GM20000 (cell line): ENCODE measurements around the gene PRRC2B.
A peak's percentile ranks its signal among the peaks of the same experiment; 100 is the strongest.

Experiments used
- DNase-seq: peaks from one replicate; pipeline ENCODE4 v3.0.0; 2012; ENCODE audit warnings: low spot score
- TF ChIP-seq, protein P1 (sequence below): IDR thresholded peaks from 2 replicates; pipeline ENCODE4 v1.5.1; 2012; ENCODE audit warnings: mild to moderate bottlenecking, control low read depth; ENCODE audit errors: extremely low read depth, missing control alignments

The PRRC2B gene

DNA sequence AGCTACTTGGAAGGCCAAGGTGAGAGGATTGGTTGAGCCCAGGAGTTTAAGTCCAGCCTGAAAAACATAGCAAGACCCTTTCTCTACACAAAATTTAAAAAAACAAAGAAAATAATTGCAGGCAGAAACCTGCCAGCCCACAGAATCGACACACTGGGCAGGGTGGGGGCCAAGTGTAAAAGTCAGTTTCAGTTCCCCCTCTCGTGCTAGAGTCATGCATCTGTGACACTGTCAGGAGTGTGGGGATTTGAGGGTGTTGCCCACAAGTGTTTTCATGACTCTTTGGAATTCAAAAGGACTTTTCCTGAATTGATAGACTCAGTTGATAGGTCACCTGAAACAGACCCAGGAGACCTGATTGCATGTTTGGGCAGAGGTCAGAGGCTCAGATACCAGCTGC lies 47.6 kb downstream of the PRRC2B start:
- TF ChIP-seq, protein P1, sequence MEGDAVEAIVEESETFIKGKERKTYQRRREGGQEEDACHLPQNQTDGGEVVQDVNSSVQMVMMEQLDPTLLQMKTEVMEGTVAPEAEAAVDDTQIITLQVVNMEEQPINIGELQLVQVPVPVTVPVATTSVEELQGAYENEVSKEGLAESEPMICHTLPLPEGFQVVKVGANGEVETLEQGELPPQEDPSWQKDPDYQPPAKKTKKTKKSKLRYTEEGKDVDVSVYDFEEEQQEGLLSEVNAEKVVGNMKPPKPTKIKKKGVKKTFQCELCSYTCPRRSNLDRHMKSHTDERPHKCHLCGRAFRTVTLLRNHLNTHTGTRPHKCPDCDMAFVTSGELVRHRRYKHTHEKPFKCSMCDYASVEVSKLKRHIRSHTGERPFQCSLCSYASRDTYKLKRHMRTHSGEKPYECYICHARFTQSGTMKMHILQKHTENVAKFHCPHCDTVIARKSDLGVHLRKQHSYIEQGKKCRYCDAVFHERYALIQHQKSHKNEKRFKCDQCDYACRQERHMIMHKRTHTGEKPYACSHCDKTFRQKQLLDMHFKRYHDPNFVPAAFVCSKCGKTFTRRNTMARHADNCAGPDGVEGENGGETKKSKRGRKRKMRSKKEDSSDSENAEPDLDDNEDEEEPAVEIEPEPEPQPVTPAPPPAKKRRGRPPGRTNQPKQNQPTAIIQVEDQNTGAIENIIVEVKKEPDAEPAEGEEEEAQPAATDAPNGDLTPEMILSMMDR, result no peak
- peak; percentile 32 for DNase-seq

DNA sequence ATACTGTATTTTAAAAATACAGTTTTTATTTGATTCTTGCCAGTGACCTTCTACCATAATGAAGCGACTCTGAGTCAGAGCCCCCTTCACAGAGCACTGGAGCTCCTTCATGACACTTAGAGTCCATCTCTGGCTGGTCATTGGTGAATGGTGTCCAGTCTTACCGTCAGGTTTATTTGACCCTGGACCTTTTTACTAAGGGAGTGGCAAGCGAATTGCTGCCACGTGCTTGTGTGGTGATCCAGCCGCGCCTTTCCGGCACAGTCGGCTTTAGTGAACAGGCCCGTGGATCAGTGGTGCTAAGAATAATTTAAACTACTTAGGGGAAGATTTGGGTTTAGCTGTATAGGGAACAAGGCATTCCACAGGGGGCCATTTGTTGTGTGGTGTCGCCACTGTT lies 48.5 kb downstream of the PRRC2B start:
- TF ChIP-seq, protein P1, result no peak
- no peak for DNase-seq

DNA sequence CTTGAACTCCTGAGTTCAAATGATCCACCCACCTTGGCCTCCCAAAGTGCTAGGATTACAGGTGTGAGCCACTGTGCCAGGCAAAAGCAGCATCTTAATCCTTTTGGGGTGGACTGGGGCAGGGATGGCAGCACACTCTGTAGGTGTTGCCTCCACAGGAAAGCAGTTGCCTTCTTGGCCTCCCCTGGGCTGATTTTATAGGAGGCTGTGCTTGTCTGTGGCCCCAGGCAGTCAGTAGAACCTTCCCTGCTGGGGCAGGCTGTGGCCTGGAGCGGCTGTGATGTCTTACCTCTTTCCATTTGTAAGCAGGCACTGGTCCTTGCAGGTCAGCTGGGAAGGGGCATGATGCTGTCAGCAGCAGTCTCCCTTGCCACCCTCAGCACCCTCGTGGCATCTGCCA lies 49.8 kb downstream of the PRRC2B start:
- DNase-seq, result no peak
- TF ChIP-seq, protein P1, result no peak

DNA sequence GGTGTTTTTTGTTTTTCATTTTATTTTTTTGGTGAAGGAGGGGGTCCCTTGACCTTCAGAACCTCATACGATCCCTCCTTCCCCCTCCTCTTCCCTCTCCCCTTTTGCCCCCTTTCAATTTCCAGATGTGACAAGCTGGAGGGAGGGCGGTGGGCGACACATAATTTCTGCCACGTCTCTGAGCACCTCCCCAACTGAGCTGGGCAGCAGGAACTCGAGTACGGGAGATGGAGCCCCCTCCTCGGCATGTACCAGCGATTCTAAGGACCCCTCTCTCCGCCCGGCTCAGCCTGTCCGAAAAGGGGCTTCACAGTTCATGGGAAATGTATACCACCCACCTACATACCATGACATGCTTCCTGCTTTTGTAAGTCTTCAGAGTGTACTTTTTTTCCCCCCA lies 52.4 kb downstream of the PRRC2B start:
- TF ChIP-seq, protein P1, result no peak
- DNase-seq, result no peak

DNA sequence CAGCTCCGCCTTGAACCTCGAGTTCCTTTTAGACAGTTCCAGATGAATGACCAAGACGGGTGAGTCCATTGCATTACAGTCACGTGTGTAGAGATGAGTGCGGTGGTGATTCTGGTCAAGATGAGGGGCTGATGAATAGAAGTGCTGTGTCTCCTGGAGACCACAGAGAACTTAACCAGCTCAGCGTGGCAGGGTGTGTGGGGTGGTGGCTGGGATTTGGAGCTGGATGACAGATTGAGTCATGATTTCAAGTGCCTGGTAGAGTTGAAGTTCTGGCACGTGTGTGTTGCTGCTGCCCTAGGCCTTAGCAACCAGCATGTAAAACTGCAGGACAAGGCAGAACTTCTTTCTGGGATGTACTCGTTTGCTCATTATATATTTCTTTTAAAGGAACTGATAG lies 53.3 kb downstream of the PRRC2B start:
- TF ChIP-seq, protein P1, result no peak
- no peak for DNase-seq

DNA sequence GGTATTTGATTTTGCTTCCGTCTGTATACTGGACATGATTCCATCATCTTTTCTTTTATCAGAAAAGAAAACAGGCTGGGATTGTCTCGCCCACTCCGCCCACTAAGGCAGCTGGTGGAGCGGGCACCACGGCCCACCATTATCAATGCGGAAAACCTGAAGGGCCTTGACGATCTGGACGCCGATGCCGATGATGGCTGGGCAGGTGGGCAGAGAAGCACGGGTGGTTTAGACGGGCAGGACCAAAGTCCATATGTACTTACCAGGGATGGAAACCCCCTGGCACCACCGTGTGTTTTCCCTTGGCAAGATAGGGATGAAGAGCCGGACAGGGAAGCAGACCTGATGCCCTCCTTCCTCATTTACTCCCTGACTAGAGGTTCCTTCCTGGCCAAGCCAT lies 53.7 kb downstream of the PRRC2B start:
- DNase-seq, result no peak

DNA sequence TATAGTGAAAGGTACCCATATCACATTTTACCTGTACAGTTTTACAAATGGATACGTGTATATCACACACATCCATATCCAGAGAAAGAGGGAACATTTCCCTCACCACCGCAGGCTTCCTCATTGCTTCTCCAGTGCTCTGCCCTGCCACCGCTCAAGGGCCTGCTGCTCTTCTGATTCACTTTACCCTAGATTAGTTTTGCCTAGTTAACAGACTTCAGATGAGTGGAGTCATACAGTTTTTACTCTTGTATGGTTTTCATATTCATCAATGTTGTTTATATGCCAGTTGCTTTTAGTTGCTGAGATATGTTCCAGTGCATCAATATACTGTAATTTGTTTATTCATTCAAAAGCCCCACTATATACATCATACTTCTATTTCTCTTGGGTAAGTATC lies 54.9 kb downstream of the PRRC2B start:
- DNase-seq, result no peak
- TF ChIP-seq, protein P1, result no peak

More for the DNA sequence above, 53.7 kb downstream of the PRRC2B start:
- TF ChIP-seq, protein P1, result no peak

DNA sequence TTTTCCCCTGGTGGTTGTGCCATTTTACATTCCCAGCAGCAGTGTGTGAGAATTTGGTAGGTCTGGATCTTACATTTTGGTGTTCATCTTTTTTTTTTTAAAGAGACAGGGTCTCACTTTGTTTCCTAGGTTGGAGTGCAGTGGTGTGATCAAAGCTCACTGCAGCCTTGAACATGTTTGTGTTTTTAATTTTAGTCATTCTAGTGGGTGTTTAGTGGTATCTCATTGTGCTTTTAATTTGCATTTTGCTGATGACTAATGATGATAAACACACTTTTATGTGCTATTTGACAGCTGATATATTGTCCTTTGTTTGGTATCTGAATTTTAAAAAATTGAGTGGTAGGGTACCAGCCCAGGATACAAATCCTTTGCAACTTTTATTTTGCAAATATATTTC lies 55.4 kb downstream of the PRRC2B start:
- TF ChIP-seq, protein P1, result no peak
- DNase-seq, result no peak
